DLD1 (cell line): Measurements from ENCODE around the gene PCK2.
"Not testable (repeated sequence)": the region's sequence is repeated elsewhere in the genome, so short reads cannot be mapped to it uniquely, and the experiment has no call there.

Experiments
- in situ Hi-C: cut with HindIII; loops from 2 replicates; pipeline ENCODE4 v1.10.0; 2017; ENCODE audit warnings: low sequenced_read_pairs

The PCK2 gene

DNA sequence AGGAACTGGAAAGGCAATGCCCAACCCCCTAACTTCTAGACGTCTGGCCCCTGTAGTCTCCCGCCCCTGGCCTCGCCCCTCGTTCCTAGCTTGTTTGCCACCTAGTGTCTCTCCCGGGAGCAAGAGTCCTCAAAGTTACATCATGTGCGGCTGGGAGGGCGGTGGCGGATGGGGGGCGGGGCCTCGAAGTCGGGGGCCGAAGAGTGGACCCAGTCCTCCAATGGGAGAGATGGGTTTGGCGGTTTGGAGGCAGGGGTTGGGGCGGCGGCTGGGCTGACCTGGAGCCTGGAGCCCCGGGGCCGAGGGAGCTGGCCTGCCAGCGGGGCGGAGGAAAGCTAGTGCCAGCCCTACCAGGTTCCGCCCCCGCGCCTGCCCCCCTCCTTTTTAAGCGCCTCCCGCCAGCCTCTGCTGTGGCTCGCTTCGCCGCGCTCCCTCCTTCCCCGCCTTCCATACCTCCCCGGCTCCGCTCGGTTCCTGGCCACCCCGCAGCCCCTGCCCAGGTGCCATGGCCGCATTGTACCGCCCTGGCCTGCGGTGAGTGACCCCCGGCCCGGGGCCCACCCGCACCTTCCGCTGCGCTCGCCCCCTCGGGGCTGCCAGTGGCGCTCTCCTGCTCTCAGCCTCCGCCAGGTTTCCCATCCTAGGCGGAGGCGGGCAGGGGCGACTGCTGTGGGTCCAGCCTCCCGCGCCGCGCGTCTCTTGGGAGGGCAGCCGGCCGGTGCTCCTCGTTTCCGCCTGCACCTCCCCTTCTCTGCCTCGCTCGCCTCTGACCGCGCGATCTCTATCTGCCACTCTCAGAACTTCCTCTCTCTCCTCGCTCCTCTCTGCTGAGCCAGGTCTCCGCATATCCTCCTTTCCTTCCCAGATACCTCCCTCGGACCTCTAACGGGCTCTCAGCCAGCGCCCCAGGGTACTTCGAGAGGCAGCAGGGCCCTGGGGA lies at the start of gene PCK2:
Gene PCK2 (plus strand): TSS at position 411 of the 940 bp plus-strand sequence. CDS start 95 bp downstream, at position 506.
- in situ Hi-C loops = no loop called here

DNA sequence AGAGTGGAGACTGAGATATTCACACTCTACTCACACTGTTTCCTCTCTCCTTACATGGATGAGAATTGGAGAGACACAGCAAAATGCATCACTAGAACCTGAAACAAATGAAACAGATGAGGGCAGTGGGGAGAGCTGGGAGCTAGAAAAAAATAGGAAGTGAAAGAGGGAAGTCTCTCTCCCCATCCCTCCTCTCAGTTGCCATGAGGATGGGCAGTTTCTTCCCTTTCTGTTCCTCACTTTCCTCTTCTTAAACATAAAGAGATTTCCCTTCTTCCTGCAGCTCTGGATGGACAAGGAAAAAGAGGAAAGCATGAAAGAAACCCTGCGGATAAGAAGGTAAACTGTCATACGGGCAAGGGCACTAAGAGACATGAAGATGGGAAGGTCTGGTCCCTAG lies 45.1 kb upstream of the PCK2 start:
- in situ Hi-C loops = not testable (repeated sequence)

DNA sequence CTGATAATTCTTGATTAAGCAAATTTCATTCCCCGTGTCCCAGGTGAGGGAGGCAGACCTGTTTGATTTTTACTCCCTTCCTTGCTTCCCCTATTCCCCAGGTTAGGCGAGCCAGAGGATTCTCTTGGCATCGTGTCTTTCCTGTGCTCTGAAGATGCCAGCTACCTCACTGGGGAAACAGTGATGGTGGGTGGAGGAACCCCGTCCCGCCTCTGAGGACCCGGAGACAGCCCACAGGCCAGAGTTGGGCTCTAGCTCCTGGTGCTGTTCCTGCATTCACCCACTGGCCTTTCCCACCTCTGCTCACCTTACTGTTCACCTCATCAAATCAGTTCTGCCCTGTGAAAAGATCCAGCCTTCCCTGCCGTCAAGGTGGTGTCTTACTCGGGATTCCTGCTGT lies 43.4 kb upstream of the PCK2 start:
- in situ Hi-C loops = not testable (repeated sequence)

DNA sequence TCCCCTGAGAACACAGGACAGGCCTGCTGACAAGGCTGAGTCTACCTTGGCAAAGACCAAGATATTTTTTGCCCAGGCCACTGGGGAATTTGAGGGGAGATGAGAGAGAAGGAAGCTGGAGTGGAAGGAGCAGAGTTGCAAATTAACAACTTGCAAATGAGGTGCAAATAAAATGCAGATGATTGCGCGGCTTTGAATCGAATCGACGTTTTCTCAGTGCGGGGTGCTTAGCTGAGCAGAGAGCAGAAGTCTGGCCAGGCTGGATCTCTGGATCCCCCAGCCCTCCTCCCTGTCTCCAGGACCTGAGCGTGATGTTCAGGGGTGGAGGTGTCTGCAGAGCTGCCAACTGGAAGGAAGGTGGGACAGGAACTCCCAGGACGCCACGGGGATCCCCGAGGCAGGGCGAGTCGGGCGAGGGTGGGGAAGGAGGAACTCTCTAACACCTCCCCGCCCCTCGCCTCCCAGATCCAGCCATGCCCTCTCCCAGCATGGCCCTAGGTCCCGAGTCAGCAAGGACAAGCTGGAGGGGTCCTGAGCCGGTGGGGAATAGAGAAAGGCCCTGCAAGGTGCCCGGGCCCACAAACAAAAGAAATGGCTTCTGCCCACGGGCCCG lies 42.8 kb upstream of the PCK2 start:
- in situ Hi-C loops = no loop called here

DNA sequence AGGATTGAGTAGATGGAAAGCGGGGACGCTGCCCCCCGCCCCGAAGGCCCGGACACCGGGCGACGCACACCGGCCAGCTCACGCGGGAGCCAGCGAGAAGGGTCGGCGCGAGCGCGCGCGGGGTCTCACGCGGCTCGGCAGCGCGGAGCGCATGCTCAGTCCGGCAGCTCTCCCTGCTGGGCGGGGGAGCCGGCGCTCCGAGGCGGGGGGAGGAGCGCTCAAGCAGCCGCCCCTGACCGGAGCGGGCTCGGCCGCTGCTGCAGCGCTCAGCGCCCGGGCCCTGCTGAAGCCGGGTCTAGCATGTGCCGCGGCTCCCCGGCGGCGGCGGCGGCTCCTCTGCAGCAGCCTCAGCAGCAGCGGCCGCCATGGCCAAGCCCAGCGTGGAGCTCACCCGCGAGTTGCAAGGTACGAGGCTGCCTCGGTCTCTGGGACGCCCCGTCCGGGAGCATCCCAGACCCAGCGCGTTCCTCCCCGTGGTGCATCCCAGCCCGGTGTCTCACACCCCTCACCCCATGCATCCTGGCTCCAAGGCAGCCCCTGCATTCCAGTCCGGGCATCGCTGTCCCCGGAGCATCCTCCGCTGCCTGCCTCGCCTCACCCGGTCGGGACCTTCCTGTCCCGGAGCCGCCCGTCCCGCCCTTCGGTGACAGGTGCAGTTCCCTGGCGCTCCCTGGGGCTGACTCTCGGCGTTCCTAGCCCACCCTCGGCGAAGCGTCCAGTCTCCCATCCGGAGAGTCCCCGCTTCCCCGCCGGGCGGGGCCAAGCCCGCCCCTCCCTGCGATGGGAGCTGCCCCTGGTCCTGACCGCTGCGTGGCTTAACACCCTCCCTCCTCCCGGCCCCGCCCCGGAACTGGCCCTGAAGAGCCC lies 42.1 kb upstream of the PCK2 start, which contains the start of gene CARMIL3:
Gene CARMIL3 (plus strand): TSS at position 221 of the 867 bp plus-strand sequence. CDS start 145 bp downstream, at position 366.
- in situ Hi-C loops = no loop called here

DNA sequence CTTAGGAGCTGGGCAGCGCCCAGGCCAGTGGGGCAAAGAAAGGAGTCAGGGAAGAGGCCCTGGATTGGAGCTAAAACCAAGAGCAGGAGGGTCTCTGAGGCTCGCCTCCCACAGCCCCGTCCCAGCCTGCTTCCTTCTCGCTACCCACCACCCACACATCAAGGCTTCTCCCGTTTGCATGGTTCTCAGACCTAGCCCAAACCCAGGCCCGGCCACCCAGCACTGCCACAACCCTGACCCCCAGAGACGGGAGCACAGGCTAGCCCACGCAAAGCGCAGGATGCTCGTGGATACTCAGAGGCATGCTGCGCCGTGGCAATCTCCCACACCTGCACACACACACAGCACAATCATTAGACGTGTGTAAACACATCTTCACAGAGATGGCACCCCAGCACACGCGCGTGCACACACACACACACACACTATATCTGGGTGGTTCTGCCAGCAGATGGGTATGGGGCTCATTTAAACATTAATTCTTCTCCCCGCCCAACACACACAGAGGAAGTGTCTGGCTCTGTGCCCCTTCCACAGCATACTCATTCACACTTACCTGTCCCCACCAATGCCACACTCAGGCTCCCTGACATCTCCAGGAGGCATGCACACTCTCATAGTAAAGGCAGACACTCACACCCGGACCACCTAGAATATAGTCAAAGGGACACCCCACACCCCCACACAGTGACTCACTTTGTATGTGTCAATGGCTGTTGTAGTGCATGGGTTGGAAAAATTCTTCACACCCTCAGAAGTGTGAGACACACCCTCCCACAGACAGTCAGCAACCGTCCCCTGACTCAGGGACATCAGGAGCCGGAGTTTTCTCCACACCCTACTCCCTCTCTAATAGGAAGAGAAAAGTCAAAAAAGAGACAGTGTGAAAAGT lies 41.2 kb upstream of the PCK2 start:
- in situ Hi-C loops = no loop called here

DNA sequence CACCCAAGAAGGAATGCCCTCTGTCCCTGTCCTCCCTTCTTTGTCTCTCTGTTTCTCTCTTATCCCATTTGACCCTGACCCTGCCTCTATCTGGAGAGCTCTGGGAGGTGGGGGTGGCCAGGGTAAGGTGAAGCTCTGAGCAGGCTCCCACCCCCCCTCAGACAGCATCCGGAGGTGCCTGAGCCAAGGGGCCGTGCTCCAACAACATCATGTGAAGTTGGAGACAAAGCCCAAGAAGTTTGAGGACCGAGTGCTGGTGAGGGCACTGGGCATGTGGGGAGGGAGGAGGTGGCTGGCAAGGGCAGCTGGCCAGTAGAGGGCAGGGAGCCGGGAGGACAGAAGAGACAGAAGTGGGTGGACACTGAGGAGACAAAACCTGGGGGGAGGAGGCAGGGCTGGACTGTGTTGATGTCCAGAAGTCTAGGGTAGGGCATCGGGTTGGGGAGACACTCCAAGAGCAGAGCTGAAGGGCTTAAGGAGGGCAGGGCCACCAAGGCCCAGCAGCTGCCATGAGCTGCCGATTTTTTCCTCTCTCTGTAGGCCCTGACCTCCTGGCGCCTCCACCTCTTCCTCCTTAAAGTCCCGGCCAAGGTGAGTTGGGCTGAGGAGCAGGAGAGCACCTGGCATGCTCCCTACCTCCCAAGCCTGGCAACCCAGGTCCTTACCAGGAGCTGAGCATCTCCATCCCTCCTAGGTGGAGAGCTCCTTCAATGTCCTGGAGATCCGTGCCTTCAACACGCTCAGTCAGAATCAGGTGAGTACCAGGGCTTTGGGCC lies 40.4 kb upstream of the PCK2 start:
- in situ Hi-C loops = no loop called here

DNA sequence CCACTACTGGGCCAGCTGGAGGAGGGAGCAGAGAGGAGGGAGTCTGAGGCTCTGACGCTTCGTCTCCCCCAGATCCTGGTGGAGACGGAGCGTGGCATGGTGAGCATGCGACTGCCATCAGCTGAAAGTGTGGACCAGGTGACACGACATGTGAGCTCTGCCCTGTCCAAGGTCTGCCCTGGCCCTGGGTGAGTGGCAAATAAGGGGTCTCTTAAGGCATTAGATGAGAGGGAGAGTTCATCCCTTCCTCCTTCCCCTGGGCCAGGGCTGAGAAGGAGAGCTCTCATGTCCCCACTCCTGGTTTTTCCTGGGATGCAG lies 39.8 kb upstream of the PCK2 start:
- in situ Hi-C loops = no loop called here

DNA sequence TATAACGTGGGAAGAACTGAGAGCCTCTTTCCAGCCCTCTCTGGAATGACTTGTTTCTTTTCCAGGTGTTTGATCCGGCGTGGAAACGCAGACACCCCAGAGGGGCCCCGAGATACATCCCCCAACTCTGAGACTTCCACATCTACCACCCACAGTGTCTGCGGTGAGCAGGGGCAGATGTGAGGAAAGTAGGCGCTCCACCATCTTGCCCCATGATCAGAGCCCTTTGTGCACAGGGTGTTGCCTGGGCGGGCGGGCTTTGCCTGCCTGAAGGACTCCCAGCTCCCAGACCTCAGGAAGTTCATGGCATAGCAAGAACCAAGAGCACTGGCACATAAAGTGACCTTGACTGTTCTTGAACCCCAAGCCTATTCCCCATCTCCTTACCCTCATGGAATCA lies 39.5 kb upstream of the PCK2 start:
- in situ Hi-C loops = no loop called here

DNA sequence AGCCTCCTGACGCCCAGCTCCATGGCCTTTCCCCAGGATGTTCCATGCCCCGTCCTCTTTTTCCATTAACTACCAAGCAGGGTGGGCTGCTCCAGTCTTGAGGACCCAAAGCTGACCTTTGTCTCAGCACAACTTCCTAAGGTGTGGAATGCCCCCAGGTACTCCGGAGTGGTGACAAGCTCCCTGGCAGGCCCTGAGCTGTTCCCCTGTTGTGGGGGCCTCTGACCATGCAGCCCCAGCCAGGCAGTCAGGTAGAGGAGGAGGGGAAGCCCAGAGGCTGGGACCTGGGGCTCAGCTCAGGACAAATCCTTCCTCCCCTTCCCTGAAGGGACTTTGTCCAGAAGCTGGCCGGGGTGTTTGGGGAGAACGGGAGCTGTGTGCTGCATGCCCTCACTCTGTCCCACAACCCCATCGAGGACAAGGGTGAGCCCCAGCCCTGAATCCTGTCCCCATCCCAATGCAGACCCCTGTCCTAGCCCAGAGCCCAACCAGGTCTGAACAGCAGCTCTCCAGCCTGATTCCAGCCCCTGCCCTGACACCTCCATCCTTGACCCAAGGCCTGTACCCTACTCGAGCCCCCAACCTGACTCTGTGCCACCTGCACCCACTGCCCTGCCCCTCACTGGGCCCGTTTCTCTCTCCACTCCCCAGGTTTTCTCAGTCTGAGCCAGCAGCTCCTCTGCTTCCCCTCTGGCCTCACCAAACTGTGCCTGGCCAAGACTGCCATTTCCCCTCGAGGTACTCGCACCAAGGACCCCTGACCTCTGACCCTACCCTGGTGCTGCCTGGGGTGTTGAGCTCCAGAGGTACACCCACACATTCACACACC lies 37.9 kb upstream of the PCK2 start:
- in situ Hi-C loops = no loop called here

DNA sequence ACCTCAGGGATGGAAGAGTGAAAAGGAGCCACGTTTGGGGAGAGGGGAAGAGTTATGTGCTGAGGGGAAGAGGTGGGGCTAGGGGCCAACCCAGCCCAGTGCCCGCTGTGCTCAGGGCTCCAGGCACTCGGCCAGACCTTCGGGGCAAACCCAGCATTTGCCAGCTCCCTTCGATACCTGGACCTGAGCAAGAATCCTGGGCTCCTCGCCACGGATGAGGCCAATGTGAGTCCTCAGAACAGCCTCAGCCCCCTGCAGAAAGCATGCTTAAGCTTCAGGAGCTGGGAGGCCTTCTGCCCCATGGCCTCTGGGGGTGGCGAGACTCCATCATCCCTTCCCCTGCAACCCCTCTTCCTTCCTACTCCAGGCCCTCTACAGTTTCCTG lies 37.3 kb upstream of the PCK2 start:
- in situ Hi-C loops = no loop called here

DNA sequence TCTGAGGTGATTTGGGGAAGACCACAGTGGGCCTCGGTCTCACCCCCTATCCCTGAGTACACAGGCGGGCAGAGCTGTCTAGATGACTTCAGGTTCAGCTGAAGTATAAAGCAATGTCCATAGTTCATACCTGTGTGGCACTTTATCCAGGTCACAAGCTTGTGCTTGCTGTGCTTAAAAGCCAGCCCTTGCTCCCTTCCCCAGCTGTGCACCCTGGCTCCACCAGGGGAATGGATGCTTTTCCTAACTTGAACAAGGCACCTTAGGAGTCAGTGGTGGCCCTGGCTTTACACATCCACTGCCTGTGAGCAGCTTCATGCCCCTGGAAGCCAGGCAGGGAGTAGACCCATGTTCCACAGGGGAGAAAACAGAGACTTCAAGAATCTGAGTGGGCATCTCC lies 36.8 kb upstream of the PCK2 start:
- in situ Hi-C loops = no loop called here

DNA sequence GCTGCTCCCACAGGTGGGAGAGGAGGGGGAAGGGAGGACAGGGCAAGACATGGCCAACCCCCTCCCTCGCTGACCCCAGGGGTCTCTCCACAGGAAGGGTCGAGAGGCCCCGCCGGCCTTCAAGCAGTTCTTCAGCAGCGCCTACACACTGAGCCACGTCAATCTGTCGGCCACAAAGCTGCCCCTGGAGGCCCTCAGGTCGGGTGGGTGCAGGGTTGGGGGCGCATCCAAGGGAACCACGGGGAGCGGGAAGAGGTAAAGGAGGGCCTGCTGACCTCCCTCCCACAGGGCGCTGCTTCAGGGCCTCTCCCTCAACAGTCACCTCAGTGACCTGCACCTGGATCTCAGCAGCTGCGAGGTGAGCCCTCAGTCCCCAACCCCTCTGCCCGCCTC lies 36.2 kb upstream of the PCK2 start:
- in situ Hi-C loops = no loop called here

DNA sequence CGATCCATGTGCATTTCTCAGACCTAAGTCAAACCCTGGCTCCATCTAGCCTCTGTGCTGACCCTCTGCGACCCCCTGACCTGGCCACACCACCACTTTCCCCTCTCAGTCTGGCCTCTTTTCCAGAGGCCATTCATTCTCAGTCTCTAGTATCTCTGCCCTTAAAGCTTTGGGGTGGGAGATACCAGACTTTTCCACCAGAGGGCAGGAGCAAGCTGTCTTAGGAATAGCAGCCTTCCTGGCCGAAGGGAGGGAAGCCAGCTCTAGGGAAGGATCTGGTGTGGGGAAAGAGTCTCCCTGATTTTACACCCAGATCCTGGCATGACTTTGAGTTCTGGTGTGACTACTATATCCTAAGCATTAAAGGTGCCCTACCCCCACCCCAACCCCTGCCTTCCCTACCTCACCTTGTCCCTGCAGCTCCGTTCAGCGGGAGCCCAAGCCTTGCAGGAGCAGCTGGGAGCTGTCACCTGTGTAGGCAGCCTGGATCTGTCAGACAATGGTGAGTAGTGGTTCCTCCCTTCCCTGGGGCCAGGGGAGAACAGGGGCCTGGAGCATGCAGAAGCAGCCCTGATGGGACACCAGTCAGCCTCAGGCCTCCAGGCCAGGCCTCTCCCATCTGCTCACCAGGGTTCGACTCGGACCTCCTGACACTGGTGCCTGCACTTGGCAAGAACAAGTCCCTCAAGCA lies 35.7 kb upstream of the PCK2 start:
- in situ Hi-C loops = no loop called here

DNA sequence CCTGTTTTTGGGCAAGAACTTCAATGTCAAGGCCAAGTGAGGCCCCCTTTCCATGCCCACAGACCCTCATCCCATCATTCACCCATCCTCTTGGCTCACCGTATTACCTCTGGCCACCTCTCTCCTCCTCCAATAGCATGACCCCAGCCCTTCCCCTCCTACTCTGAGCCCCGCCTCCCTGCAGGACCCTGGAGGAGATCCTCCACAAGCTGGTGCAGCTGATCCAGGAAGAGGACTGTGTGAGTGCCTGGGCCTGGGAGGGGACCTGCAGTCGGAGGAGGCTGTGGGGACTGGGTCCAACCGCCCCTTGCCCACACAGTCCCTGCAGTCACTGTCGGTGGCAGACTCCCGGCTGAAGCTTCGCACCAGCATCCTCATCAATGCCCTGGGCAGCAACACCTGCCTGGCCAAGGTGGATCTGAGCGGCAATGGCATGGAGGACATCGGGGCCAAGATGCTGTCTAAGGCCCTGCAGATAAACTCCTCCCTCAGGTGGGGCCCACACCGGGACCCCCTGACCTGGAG lies 35.1 kb upstream of the PCK2 start:
- in situ Hi-C loops = no loop called here

DNA sequence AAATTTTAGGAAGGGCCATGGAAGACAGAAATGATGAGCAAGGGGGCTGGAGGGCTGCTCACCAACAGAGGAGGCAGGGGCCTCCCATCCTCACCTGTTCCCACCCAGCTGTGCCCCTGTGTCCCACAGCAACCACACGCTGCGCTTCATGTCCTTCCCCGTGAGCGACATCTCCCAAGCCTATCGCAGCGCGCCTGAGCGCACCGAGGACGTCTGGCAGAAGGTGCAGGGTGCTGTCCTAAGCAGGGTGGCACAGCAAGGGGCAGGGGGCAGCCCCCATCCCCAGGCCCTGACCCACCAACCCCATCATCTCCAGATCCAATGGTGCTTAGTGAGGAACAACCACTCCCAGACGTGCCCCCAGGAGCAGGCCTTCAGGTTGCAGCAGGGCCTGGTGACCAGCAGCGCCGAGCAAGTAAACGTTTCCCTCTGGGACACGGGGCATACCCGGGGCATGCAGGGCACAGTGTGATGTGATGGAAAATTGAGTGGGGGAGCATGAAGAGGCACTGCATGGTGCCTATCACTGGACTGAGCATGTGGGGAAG lies 34.2 kb upstream of the PCK2 start:
- in situ Hi-C loops = no loop called here

DNA sequence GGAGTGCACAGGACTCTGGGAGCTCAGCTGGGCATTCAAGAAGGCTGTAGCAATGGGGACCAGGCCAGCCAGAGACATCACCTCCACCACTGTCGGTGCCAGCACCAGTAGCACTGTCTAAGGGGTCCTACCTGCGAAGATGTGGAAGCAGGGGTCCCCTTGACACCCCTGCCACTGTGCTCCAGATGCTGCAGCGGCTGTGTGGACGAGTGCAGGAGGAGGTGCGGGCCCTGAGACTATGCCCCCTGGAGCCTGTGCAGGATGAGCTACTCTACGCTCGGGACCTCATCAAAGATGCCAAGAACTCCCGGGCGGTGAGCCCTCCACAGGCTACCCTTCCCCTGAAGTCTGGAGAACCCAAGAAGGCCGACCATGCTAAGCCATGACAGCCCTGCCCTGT lies 33.7 kb upstream of the PCK2 start:
- in situ Hi-C loops = no loop called here
